Esophagus mucosa (tissue), 1 donor: ENCODE data around the gene SLC6A20. TPM values are rescaled to one million over a fixed set of nuclear protein-coding genes. Genes with fewer than 3 reads are reported as not detected.
"Not testable (repeated sequence)": the region's sequence is repeated elsewhere in the genome, so short reads cannot be mapped to it uniquely, and the experiment has no call there.

Experiments
- ATAC-seq: fragments of 200-7000 bp; cut with Tn5 transposase; one replicate; pipeline ENCODE4 v1.9.1; 2020
- total RNA-seq: library from RNA; stranded (reverse); gene quantifications from one replicate; pipeline ENCODE4 v1.2.4, GENCODE V29; 2023
- donor health status: DM: yes; HTN: yes; CAD: no.

SLC6A20 gene
- total RNA-seq, 1 donor from 2014 or later = 0.16 TPM

DNA sequence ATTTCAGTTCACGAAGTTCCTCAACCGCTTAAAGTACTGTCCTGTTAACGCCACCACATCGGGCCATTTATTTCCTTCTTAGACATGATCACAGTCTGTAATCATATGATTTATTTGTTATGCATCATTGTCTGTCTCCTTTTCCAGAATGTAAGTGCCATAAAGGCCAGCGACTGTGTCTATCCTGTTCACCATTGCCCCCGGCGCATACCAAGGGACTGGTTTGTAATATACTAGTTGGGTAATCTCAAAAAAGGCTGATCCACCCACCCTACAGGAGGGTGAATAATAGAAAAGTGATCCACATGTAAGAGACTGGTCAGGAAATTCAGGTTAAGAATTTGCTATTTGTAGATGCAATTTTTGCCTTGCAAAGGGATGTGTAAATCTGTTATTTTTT, 41.9 kb downstream of the SLC6A20 start:
- no peak for ATAC-seq

DNA sequence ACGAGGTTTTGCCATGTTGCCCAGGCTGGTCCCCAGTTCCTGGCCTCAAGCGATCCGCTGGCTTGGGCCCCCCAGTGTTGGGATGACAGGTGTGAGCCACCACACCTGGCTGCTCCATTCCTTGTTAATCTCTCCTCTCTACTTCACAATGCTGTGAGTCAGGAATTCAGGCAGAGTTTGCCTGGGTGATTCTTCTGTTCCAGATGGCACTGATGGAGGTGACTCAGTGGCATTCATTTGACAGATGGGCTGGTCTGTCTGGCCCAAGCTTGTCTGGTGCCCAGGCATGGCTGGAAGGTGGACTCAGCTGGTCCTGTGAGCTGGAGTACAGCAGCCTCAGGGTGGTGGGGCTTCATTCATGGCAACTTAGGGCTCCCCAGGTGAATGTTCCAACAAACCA, 43.2 kb downstream of the SLC6A20 start:
- peak; percentile 52 for ATAC-seq

DNA sequence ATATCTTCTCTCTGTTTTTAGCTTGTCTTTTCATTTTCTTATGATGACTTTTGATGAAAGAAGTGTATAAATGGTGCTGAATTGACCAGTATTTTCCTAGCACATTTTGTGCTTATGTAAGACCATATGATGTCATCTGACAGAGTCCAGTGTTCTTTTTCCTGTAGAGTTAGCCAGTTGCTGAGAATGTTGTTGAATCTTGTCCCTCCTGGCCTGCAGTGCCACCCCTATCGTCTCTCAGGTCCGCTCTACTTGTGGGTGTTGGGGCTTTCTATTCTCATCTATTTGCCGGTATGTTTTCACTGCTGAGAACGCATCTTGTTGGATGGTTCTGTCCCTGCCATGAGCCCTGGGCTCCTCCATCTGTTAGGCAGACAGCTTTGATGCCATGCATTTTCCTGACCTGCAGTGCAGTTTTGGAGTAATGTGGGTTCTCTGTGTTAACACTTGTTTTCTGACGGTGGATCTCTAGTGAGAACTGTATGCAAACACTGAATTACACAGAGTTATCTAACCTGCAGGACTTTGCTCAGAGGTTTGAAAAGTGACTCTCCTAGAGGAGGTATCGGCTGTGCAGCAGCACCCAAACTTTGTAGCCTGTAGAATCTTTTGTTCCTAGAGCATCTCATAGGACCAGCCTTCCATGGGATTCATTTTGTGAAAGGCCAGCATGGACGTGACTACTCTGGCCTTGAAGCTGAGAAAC, 44.6 kb downstream of the SLC6A20 start:
- no peak for ATAC-seq

DNA sequence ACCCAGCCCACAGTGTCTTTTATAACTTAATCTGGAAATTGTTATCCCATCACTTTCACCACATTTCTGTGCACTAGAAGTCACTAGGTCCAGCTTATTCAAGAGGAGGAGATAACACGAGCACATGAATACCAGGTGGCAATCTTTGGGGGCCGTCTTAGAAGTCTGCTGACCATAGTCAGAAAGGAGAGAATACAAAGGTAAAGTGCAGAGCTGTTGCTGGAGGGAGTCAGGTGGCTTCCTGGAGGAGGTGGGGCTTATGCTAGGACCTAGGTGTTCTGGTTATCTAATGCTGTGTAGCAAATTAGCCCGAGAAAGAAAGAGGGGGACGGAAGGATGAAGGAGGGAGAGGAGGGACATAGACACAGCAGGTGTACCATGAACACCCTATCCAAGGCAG, 46.5 kb downstream of the SLC6A20 start:
- ATAC-seq = no peak

DNA sequence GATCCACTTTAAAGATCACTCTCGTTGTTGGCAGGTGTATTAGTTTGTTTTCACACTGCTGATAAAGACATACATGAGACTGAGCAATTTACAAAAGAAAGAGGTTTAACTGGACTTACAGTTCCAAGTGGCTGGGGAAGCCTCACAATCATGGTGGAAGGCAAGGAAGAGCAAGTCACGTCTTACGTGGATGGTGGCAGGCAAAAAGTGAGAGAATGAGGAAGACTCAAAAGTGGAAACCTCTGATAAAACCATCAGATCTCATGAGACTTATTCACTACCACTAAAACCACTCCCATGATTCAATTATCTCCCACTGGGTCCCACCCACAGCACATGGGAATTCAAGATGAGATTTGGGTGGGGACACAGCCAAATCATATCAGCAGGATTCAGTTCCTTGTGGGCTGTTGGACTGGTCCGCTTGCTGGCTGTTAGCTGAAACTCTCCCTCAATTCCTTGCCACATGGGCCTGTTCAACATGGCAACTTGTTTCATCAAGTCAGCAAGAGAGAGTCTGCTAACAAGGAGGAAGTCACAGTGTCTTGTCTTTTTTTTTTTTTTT, 47.2 kb downstream of the SLC6A20 start:
- ATAC-seq = not testable (repeated sequence)

DNA sequence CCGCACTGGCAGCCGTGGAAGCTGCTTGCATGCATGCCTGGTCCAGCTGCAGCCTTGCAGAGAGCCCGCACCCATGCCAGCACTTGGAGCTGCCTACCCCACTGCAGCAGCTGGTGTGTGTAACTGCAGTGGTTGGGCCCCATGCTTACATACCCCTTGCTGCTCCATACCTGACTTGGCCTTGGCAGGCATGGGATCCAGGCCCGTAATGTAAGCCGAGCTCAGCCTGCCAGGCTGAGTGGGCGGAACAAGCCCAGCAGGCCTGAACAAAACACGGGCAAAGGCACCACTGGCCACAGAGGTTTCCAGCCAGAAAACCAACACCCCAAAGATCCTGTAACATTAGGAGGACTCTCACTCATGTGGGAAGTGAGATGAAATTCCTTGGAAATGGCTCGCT, 48.3 kb downstream of the SLC6A20 start:
- peak; percentile 30 for ATAC-seq

DNA sequence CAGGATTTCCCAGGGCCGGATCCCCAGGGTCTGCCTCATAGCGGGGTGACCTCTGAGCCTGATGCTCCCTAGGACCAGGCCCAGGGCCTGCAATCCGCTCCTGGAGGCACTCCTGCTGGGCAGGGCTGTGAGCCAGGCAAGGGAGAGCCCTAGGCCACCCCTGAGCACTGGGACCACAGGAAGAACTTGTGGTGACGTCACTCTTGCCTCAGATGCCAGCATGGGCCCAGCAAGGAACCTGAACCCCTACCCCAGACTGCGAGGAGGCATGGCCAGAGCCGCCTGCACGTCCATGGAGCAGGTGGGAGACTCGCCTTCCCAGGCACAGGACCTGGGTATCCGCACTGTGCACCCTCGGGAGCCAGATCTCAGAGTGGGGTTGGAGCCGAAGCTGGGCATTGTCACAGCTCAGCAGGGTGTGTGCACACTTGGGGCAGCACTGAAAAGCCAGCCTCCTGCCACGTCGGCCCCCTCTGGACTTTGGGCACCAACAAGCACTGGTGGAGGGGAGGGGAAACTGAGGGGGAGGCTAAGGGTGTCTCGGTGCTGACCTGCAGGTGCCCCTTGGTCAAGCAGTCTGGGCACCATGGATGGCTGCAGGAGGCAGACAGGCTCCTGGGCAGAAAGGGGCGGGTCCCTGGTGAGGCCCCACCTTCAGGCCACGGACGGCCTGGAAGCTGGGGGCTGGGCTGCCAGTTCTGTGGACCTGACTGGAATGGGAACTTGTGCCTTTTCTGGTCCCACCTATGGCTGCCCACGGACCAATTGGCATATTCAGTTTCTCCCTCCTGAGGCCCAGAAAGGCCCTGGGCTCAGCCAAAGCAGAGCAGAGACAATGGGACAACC, 49.3 kb downstream of the SLC6A20 start:
- peak; percentile 42 for ATAC-seq

DNA sequence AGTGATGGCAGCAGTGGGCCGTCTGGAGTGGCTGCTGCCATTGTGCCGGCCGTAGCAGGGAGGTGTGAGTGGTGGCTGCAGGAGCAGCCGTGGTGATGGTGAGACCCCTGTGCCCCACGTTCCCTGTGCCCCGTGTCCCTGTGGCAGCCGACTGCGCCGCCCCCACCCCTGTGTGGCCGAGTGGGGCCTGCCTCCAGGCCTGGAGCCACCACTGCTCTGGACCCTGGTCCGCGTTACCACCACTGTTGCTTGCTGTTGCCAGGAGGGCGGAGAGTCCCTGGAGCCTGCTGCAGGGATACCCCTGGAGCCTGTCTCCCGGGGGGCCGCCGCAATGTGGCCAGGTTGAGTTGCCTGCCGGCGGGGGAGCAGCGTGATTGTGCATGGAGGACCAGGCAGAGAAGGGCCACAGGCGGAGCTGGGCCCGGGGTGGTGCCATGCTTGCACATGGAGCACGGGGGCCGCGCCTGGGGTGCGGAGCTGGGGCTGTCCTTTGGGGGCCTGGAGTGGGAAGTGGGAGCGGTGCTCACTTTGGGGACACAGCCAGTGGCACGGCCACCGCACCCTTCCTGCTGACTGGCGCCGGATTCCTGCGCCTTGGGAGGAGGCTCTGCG, 50.1 kb downstream of the SLC6A20 start:
- ATAC-seq = peak; percentile 35

DNA sequence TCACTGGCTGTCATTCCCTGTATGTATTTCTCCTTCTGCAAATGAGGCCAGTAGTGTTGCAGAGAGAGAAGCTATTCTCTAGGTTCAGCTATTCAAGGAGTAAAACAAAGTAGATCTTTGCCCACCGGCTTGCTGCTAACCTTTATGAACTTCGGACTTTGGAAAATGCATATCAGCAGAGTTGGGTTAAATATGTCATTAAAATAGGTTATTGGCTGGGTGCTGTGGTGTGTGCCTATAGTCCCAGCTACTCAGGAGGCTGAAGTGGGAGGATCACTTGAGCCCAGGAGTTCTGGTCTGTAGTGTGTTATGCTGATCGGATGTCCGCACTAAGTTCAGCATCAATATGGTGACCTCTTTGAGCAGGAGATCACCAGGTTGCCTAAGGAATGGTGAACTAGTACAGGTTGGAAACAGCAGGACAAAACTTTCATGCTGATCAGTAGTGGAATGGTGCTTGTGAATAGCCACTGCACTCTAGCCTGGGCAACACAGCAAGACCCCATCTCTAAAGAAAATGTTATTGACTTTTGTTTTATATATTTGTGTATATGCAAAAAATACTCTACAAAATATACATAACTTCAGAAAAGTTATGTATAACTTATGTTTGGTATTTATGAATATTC, 53.8 kb downstream of the SLC6A20 start:
- no peak for ATAC-seq

DNA sequence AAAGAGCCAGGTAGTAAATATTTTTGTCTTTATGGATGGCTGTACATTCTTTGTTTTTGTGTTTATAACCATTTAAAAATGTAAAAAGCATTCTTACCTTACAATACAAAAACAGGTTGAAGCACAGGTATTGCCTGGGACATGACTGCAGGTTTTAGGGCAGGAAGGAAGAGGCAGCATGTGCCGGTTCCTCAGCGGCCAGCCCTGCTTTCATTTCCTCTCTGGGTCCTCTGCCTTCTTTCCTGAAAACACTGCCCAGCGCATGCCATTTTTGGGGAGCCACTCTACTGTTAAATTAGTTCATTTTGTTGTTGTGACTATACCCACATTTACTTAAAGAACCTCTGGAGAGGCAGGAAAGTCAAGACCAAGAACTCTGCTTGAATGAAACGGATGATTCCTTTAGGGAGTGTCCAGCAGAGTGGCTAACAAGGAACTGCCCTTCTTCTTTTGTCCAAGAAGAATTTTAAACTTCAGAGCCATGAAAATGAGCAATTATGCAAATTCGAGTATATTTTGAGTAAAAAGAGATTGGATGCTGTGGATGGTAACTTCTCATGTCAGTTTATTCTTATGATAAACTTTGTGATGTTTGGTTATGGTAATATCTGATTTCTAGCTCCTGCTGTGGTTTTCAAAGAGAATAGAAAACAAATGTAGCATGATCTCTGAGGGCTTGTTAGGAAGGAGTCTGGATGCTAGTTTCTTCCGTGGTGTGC, 54.4 kb downstream of the SLC6A20 start:
- ATAC-seq = no peak

DNA sequence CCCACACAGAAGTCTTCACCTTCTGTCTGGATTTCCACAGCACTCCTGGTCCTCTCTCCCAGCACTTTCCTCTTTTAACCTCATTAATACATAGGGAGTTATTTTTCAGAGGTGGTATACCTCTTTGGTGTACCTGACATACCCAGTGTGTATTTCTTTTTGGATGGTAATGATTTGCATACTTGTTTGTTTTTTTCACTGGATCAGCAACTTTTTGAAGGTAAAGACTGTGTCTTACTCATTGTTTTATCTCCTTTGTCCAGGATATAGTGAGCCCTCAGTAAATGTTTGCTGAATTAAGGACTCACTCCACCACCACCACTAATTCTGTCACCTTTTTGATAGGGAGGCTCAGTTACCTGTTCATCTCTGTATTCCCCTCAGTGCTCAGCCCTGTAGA, 55.1 kb downstream of the SLC6A20 start:
- ATAC-seq = no peak

DNA sequence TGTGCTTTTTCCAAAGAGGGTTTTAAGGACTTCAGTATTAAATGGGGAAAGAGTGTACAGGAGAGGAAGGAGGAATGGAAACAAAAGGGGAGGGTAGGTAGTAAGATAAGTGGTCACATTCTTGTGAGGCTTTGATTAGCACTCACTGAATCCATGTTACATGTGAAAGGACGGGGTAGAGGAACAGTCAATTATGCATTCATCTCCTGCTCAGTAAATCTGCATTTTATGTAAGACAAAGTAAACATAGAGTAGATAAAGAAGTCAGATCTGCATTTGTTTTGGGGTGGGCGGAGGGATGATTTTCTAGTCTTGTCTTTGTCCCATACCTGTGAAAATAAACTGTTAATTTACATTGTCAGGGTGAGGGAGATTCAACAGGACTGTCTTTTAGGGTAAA, 56.3 kb downstream of the SLC6A20 start:
- no peak for ATAC-seq

DNA sequence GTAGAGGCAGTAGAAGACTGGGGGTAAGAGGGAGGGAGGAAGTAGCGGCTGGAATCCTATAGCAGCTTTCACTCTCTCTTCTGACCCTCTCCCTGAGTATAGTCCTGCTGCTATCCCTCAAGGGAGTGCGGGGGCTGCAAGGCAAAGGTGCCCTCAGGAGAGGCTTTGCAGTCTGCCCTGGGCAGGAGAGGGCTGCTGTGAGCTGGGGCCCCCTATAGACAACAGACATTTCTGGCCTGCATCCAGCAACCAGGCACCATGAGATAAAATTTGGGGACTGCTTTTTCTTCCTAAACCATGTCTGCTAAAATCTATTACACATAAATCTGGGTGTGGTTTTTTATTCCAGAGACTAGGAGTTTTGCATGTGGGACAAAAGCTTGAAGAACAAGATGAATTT, 59.1 kb downstream of the SLC6A20 start:
- ATAC-seq = no peak

DNA sequence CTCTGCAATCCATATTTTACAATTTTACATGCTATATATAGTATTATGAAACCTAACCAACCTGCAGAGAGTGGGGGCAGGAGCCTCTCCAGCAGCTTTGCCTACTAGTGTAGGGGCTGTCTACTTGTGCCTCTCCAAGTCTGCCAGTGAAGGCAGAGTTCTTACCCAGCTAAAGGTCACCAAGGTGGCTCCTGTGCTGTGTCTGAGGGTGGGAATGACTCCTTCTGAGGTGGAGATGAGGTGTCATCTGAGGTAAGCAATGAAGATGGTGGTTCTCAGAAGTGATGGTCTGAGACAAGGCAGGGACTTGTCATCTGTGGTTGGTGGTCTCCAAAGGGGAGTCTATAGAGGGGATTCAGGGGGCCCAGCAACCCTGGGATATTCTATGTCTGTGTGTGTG, 59.6 kb downstream of the SLC6A20 start:
- ATAC-seq = no peak

DNA sequence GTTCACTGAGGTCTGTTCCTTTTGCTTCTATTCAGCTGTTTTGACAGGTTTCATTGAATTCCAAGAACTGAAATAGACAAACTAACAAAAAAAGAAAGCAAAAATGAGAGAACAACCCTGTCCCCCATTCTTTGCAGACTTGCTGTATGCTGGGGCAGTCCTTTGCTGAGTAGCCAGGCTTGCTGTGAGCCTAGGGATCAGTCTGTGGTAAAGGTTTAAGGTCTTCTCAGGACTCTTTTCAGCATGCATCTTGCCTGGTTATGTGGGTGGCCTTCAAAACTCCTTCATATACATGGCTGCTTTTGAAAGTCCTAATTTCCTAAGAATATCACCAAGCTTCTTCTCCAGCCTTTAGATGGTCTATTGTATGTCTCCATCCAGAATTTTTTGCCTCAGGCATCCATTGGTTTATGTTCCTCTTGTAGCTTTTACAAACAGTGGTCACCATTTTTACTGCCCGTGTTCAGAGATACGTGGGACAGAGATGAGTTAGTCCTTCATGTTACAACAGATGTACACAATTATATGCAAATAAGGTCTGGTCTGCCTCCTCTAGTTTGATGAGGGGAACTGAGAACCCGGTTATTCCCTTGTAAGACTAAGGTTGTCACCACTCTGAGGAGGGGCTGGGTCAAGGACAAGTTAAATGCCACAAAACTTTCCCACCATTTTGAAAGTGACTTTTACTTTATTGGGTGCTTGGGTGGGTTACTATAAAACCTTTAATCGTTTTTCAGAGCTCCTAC, 65.8 kb downstream of the SLC6A20 start:
- ATAC-seq = no peak

DNA sequence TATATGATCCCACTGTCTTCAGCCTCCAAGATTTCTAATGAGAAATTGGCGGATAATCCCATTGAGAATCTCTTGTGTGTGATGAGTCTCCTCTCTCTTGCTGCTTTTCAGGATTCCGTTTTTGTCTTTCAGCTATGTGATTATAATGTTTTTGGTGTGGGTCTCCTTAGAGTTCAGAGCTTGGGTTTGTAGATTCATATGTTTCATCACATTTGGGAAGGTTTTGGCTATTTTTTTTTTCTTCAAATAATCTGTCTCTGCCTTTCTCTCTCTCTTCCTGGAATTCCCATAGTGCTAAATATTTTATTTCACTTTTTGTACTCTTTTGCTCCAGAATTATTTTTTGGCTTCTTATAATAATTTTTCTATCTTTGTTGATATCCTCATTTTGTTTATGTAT, 66.7 kb downstream of the SLC6A20 start:
- ATAC-seq = no peak

DNA sequence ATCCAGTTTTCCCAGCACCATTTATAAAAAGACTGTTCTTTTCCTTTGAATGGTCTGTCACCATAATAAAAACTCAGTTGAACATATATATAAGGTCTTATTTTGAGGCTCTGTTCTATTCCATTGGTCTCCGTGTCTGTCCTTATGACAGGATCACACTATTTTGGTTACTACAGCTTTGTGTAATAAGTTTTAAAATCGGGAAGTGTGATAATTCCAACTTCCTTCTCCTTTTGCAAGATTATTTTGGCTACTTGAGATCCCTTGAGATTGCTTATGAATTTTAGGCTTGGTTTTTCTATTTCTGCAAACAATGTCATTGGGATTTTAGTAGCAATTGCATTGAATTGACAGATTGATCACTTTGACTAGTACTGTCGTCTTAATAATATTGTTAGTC, 71.4 kb downstream of the SLC6A20 start:
- no peak for ATAC-seq

DNA sequence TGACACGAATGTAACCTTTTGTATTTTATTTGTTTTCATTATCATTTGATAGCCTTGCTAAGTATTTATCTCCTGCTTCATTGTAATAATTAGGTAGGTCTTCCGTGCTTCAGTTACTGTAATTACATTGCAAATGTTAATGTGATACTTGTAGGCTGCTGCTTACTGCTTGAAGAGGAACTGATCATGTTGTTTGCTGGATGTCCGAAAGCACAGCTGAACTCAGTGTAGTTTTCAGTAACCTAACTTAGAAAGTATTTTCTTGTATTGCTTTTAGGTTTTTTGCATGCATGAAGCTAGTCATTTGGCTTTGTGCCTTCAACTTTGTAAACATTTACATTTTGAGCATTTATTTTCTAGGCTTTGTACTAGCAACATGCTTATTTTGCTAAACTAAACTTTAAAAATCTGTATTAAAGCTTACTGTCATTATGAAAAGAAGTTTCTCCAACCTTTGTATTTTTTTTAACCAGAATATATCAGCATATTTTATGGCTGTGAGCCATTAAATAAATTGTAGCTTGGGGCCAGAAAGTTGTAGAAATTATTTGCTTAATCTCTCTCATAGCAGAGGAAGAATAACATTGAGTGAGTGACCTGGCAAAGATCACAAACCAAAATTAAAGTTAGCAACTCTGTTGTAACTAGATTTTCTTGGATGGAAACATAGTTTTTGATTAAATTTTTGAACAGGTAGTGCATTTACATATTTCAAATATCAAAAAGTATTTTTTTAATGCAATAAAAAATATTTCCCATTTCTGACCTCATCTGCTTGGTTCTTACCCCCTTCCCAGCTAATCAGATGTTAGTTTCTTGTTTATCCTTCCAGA, 76.5 kb downstream of the SLC6A20 start:
- ATAC-seq = no peak

DNA sequence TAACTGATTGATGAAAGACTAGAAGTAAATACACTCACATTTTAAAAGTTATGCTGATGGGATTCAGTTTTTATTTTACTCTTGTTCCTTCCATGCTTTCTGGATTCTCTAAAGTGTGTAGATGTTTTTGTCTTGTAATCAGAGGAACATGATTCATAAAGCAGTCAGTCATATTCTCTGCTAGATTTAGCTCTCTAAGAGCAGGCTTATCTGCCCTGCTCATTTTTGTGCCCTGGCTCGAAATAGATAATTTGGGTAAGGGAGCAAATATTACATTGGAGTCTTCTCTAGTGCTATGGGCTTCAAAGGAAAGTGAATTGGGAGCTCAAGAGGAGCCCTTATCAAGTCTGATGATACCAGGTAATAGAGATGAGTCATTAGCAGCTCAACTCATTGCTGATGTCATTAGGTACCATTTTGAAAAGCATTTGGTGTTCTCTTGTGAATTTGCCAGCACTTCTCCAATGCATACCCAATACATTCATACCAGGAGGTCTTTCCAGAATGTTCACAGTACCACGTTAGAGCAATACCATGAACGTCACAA, 79.5 kb downstream of the SLC6A20 start:
- ATAC-seq = no peak

DNA sequence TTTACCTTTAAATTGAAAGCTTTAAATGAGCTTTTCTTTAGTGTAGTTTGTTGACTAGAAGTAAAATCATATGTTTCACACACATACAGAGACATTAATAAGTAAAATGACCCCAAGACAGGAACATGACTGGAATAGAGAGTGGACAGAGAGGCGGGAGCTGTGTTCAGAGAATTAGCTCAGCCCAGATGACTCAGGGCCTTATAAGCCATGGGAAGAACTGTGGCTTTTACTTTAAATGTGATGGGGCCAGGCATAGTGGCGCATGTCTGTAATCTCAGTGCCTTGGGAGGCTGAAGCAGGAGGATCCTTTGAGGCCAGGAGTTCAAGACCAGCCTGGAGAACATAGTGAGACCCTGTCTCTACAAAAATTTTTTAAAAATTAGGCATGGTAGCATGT, 80.4 kb downstream of the SLC6A20 start:
- no peak for ATAC-seq
